Panc1 (cell line): Measurements from ENCODE around the gene ZNF619. TPM values are rescaled to one million over a fixed set of nuclear protein-coding genes. Genes with fewer than 3 reads are reported as not detected.

Experiments
- ATAC-seq: fragments of 200-7000 bp; cut with Tn5 transposase; 2 replicates; pipeline ENCODE4 v1.9.1; 2020; ENCODE audit warnings: mild to moderate bottlenecking, moderate library complexity
- BruUV-seq: library from RNA; stranded (reverse); fragments of 400-500 nt; replicated peaks from 2 replicates; lab custom pipeline; 2021; lab: Mats Ljungman, UMichigan
- CTCF ChIA-PET: fragments of 300-600 bp; sonication (Branson Sonifier 250); formaldehyde crosslinking; loops from one replicate; lab custom pipeline; 2022; ENCODE audit warnings: antibody characterized with exemption; lab: Charles Lee
- POLR2A ChIA-PET: fragments of 300-600 bp; sonication (Branson Sonifier 250); formaldehyde crosslinking; loops from one replicate; lab custom pipeline; 2022; ENCODE audit warnings: antibody characterized with exemption; lab: Charles Lee
- DNase-seq: peaks from one replicate; pipeline ENCODE4 v3.0.0-alpha.2; 2010; ENCODE audit warnings: low read depth, low spot score
- H3K27ac ChIP-seq: 2 replicates; pipeline ENCODE4 v1.5.1; 2011; ENCODE audit warnings: mild to moderate bottlenecking, low read length, inconsistent platforms
- H3K27me3 ChIP-seq: fragments of 200-500 bp; sonication (Bioruptor generic); 2 replicates; pipeline ENCODE4 v1.6.0; 2014; ENCODE audit warnings: low read length, inconsistent platforms; ENCODE audit not compliant: control insufficient read depth, insufficient read depth
- H3K36me3 ChIP-seq: fragments of 200-500 bp; sonication (Bioruptor generic); 2 replicates; pipeline ENCODE4 v1.5.1; 2014; ENCODE audit warnings: inconsistent platforms, mild to moderate bottlenecking, low read length, moderate library complexity; ENCODE audit not compliant: control insufficient read depth, insufficient read depth
- H3K4me1 ChIP-seq: 2 replicates; pipeline ENCODE4 v1.5.1; 2011; ENCODE audit warnings: inconsistent platforms, mild to moderate bottlenecking, low read length, moderate library complexity; ENCODE audit not compliant: control insufficient read depth, insufficient read depth
- H3K4me3 ChIP-seq, 2 experiments: 2 replicates each; pipeline ENCODE4 v1.5.1; 2011 to 2012; ENCODE audit warnings: low read depth in 2 of 2, low read length in 2 of 2, mild to moderate bottlenecking in 2 of 2, inconsistent platforms in 1 of 2, moderate library complexity in 1 of 2
- H3K9me3 ChIP-seq: fragments of 200-500 bp; sonication (Bioruptor generic); 2 replicates; pipeline ENCODE4 v1.5.1; 2014; ENCODE audit warnings: low read depth, mild to moderate bottlenecking, inconsistent platforms, low read length, moderate library complexity; ENCODE audit not compliant: control insufficient read depth, insufficient read depth
- CTCF ChIP-seq: fragments of 450-650 bp; IDR thresholded peaks from 2 replicates; pipeline ENCODE4 v1.5.1; 2017; ENCODE audit warnings: mild to moderate bottlenecking
- POLR2AphosphoS5 ChIP-seq: IDR thresholded peaks from 2 replicates; pipeline ENCODE4 v1.6.1; 2012; ENCODE audit warnings: mild to moderate bottlenecking, low read depth, low read length, moderate library complexity
- REST ChIP-seq, 2 experiments: IDR thresholded peaks; 2 replicates each; pipeline ENCODE4 v1.6.1; 2011 to 2012; ENCODE audit warnings: low read depth in 2 of 2, control low read depth in 1 of 2, low read length in 1 of 2, mild to moderate bottlenecking in 1 of 2, moderate library complexity in 1 of 2; ENCODE audit not compliant: insufficient read depth in 1 of 2
- SIN3A ChIP-seq: IDR thresholded peaks from 2 replicates; pipeline ENCODE4 v1.6.1; 2012; ENCODE audit warnings: low read depth, mild to moderate bottlenecking, low read length, moderate library complexity, borderline replicate concordance; ENCODE audit not compliant: insufficient read depth
- TCF7L2 ChIP-seq: IDR thresholded peaks from 2 replicates; pipeline ENCODE4 v1.6.1; 2011; ENCODE audit warnings: mild to moderate bottlenecking, low read depth, low read length, inconsistent platforms
- in situ Hi-C: cut with HindIII; loops from 2 replicates; pipeline ENCODE4 v1.10.0; 2016; ENCODE audit warnings: low sequenced_read_pairs, low pct_unique_long_range_greater_than_20kb
- intact Hi-C: fragments of 100-400 bp; cut with micrococcal nuclease; formaldehyde crosslinking; loops from one replicate; pipeline ENCODE4 v1.10.0; 2022; ENCODE audit not compliant: unreplicated experiment
- total RNA-seq: library from RNA; stranded (reverse); gene quantifications from one replicate; pipeline ENCODE4 v1.2.1, GENCODE V29; 2021; ENCODE audit not compliant: unreplicated experiment

ZNF619 gene
- total RNA-seq, 1 experiment from 2014 or later: 1.3 TPM

- ChIA-PET CTCF (no interaction called here), POLR2A (no interaction called here)
- Histone ChIP-seq H3K27me3 (no peaks in the 10 kb centered on the region), H3K36me3 (no peaks in the 10 kb centered on the region), H3K9me3 (no peaks in the 10 kb centered on the region), H3K4me1 (no peaks in the 10 kb centered on the region), H3K4me3 (no peak overlapping the region), H3K27ac (no peak overlapping the region)
- TF ChIP-seq POLR2AphosphoS5 (no peak), TCF7L2 (no peak), SIN3A (no peak), CTCF (no peak), REST (IDR thresholded peaks at IDR 0.05; ENCODE audit: insufficient read depth in 1 of 2, low read depth in 2 of 2, low read length in 1 of 2) (no peak)
- no peak for DNase-seq
- intact Hi-C loops (no loop called here), in situ Hi-C loops (no loop called here)
- BruUV-seq: no TSS peak
- ATAC-seq: no peak
Measured at GRCh38 chr3:40518067-40518466, 41.1 kb downstream of the ZNF619 start.

- intact Hi-C loops (no loop called here), in situ Hi-C loops (no loop called here)
- Histone ChIP-seq H3K27me3 (no peaks in the 10 kb centered on the region), H3K9me3 (no peaks in the 10 kb centered on the region), H3K36me3 (no peaks in the 10 kb centered on the region), H3K4me3 (no peak overlapping the region), H3K4me1 (no peaks in the 10 kb centered on the region), H3K27ac (no peak overlapping the region)
- BruUV-seq: no TSS peak
- DNase-seq: no peak
- TF ChIP-seq CTCF: no peak
- no peak for TF ChIP-seq REST (IDR thresholded peaks at IDR 0.05; ENCODE audit: insufficient read depth in 1 of 2, low read depth in 2 of 2, low read length in 1 of 2)
- TF ChIP-seq TCF7L2: no peak
- no peak for TF ChIP-seq POLR2AphosphoS5
- no peak for TF ChIP-seq SIN3A
- POLR2A ChIA-PET: no interaction called here
- CTCF ChIA-PET: no interaction called here
- no peak for ATAC-seq
Measured at GRCh38 chr3:40518848-40519247, 41.9 kb downstream of the ZNF619 start.
